HCT116 (cell line): Measurements from ENCODE around the gene PDXK. TPM values are rescaled to one million over a fixed set of nuclear protein-coding genes. Genes with fewer than 3 reads are reported as not detected.

Source experiments
- ATAC-seq: fragments of 200-7000 bp; cut with Tn5 transposase; 2 replicates; pipeline ENCODE4 v1.9.1; 2020; ENCODE audit warnings: mild to moderate bottlenecking, moderate library complexity
- BruUV-seq: library from RNA; stranded (reverse); fragments of 400-500 nt; replicated peaks from 2 replicates; lab custom pipeline; 2021; lab: Mats Ljungman, UMichigan
- CTCF ChIA-PET: fragments of 300-600 bp; sonication (Branson Sonifier 250); formaldehyde crosslinking; loops from one replicate; lab custom pipeline; 2021; ENCODE audit warnings: antibody characterized with exemption; lab: Charles Lee
- POLR2A ChIA-PET: fragments of 300-600, 350-600 bp; sonication (Branson Sonifier 250); formaldehyde crosslinking; loops from one replicate; lab custom pipeline; 2021; ENCODE audit warnings: antibody characterized with exemption; lab: Charles Lee
- RAD21 ChIA-PET, 2 experiments: fragments of 300-600 bp; sonication (Branson Sonifier 250); formaldehyde crosslinking; loops; one replicate each; lab custom pipeline; 2023; ENCODE audit warnings: low total read pairs in 2 of 2; ENCODE audit not compliant: uncharacterized antibody in 2 of 2, unreplicated experiment in 2 of 2, low non-redundant PET in 1 of 2; lab: Charles Lee
- DNase-seq: peaks from one replicate; pipeline ENCODE4 v3.0.0-alpha.2; 2010; ENCODE audit warnings: low read depth, low spot score
- H2AFZ ChIP-seq: fragments of 200-600 bp; shearing (Covaris generic), sonication (generic); 2 replicates; pipeline ENCODE4 v1.6.1; 2017; ENCODE audit warnings: low read depth, mixed run types, mixed read lengths, antibody characterized with exemption, low read length; ENCODE audit not compliant: poor library complexity, severe bottlenecking
- H3K27ac ChIP-seq: 2 replicates; pipeline ENCODE4 v1.5.1; 2012; ENCODE audit warnings: low read depth, low read length
- H3K27me3 ChIP-seq: fragments of 200-600 bp; sonication (generic); 2 replicates; pipeline ENCODE4 v1.6.1; 2016; ENCODE audit warnings: mixed run types, low read length, mixed read lengths; ENCODE audit not compliant: insufficient read depth
- H3K36me3 ChIP-seq, 2 experiments: fragments of 200-500 bp in 1 of 2; fragments of 200-600 bp in 1 of 2; sonication (Bioruptor generic) in 1 of 2; sonication (generic) in 1 of 2; 2 replicates each; pipeline versions ENCODE4 v1.5.1 to v1.6.1; 2014 to 2016; ENCODE audit warnings: low read length in 2 of 2, inconsistent platforms in 1 of 2, mixed read lengths in 1 of 2, mixed run types in 1 of 2; ENCODE audit not compliant: insufficient read depth in 2 of 2, control insufficient read depth in 1 of 2
- H3K4me1 ChIP-seq, 2 experiments: fragments of 200-600 bp in 1 of 2; sonication (generic) in 1 of 2; 2 replicates each; pipeline versions ENCODE4 v1.5.1 to v1.6.1; 2012 to 2017; ENCODE audit warnings: low read length in 2 of 2, inconsistent platforms in 1 of 2, mild to moderate bottlenecking in 1 of 2, mixed read lengths in 1 of 2, mixed run types in 1 of 2, moderate library complexity in 1 of 2; ENCODE audit not compliant: insufficient read depth in 2 of 2, control insufficient read depth in 1 of 2
- H3K4me2 ChIP-seq: fragments of 200-600 bp; sonication (generic); 2 replicates; pipeline ENCODE4 v1.6.1; 2017; ENCODE audit warnings: mixed run types, low read length, mixed read lengths
- H3K4me3 ChIP-seq, 2 experiments: fragments of 200-600 bp in 1 of 2; sonication (generic) in 1 of 2; replicated peaks in 1 of 2; 2 replicates each; pipeline ENCODE4 v1.5.1; 2011 to 2016; ENCODE audit warnings: low read length in 2 of 2, control low read depth in 1 of 2, low read depth in 1 of 2, mild to moderate bottlenecking in 1 of 2, mixed read lengths in 1 of 2, mixed run types in 1 of 2
- H3K79me2 ChIP-seq: fragments of 200-600 bp; sonication (generic); 2 replicates; pipeline ENCODE4 v1.6.1; 2017; ENCODE audit warnings: mild to moderate bottlenecking, mixed run types, low read length, moderate library complexity, mixed read lengths; ENCODE audit not compliant: insufficient read depth
- H3K9ac ChIP-seq: fragments of 200-600 bp; sonication (generic); 2 replicates; pipeline ENCODE4 v1.6.1; 2016; ENCODE audit warnings: low read length, mixed read lengths
- H3K9me2 ChIP-seq: fragments of 200-600 bp; sonication (generic), shearing (Covaris generic); 2 replicates; pipeline ENCODE4 v1.6.1; 2017; ENCODE audit warnings: mixed run types, mild to moderate bottlenecking, moderate library complexity; ENCODE audit not compliant: insufficient read depth
- H3K9me3 ChIP-seq, 2 experiments: fragments of 200-500 bp in 1 of 2; fragments of 200-600 bp in 1 of 2; sonication (Bioruptor generic) in 1 of 2; sonication (generic) in 1 of 2; 2 replicates each; pipeline ENCODE4 v1.6.1; 2014 to 2017; ENCODE audit warnings: low read length in 2 of 2, mixed read lengths in 2 of 2, inconsistent platforms in 1 of 2, low read depth in 1 of 2, mild to moderate bottlenecking in 1 of 2, mixed run types in 1 of 2, moderate library complexity in 1 of 2; ENCODE audit not compliant: control insufficient read depth in 1 of 2, insufficient read depth in 1 of 2
- H4K20me1 ChIP-seq: fragments of 200-600 bp; sonication (generic), shearing (Covaris generic); 2 replicates; pipeline ENCODE4 v1.6.1; 2017; ENCODE audit warnings: mixed run types, mild to moderate bottlenecking, moderate library complexity; ENCODE audit not compliant: insufficient read depth
- ATF3 ChIP-seq: IDR thresholded peaks from 2 replicates; pipeline ENCODE4 v1.6.1; 2012
- CTCF ChIP-seq, 3 experiments: fragments of 200-600 bp in 1 of 3; sonication (generic) in 1 of 3; IDR thresholded peaks in 2 of 3; conservative IDR thresholded peaks in 1 of 3; 2 replicates each; pipeline ENCODE4 v1.5.1; 2012 to 2017; ENCODE audit warnings: low read depth in 2 of 3, low read length in 2 of 3, antibody characterized with exemption in 1 of 3, borderline replicate concordance in 1 of 3, control low read depth in 1 of 3, mild to moderate bottlenecking in 1 of 3, mixed read lengths in 1 of 3, mixed run types in 1 of 3, moderate library complexity in 1 of 3; ENCODE audit not compliant: insufficient read depth in 1 of 3
- EGR1 ChIP-seq: IDR thresholded peaks from 2 replicates; pipeline ENCODE4 v1.6.1; 2012; ENCODE audit warnings: low read depth
- ELF1 ChIP-seq: IDR thresholded peaks from 2 replicates; pipeline ENCODE4 v1.6.1; 2012; ENCODE audit warnings: low read depth, borderline replicate concordance
- EZH2 ChIP-seq: fragments of 200-600 bp; sonication (generic); IDR thresholded peaks from 2 replicates; pipeline ENCODE4 v1.6.1; 2017; ENCODE audit warnings: antibody characterized with exemption, mixed run types
- JUND ChIP-seq: IDR thresholded peaks from 2 replicates; pipeline ENCODE4 v1.6.1; 2012
- POLR2A ChIP-seq: IDR thresholded peaks from 2 replicates; pipeline ENCODE4 v1.7.0; 2011; ENCODE audit warnings: borderline replicate concordance; ENCODE audit not compliant: insufficient read depth, insufficient read length; ENCODE audit errors: extremely low read depth
- POLR2AphosphoS5 ChIP-seq: IDR thresholded peaks from 2 replicates; pipeline ENCODE4 v1.6.1; 2011; ENCODE audit warnings: mild to moderate bottlenecking, low read depth, low read length, moderate library complexity
- RAD21 ChIP-seq: IDR thresholded peaks from 2 replicates; pipeline ENCODE4 v1.6.1; 2012; ENCODE audit warnings: low read depth, mild to moderate bottlenecking
- SIN3A ChIP-seq: IDR thresholded peaks from 2 replicates; pipeline ENCODE4 v1.6.1; 2012; ENCODE audit warnings: low read depth
- SRF ChIP-seq: IDR thresholded peaks from 2 replicates; pipeline ENCODE4 v1.6.1; 2012; ENCODE audit warnings: low read depth
- ZFX ChIP-seq: fragments of 450-650 bp; IDR thresholded peaks from 2 replicates; pipeline ENCODE4 v1.6.1; 2017
- intact Hi-C: fragments of 100-400 bp; cut with micrococcal nuclease; formaldehyde crosslinking; loops from 2 replicates; pipeline ENCODE4 v1.10.0; 2022
- total RNA-seq: library from RNA; stranded (reverse); gene quantifications from one replicate; pipeline ENCODE4 v1.2.1, GENCODE V29; 2021; ENCODE audit not compliant: unreplicated experiment
- TF ChIP-seq, protein P1 (sequence below): IDR thresholded peaks from 2 replicates; pipeline ENCODE4 v1.6.1; 2011; ENCODE audit warnings: mild to moderate bottlenecking, low read length, moderate library complexity; ENCODE audit not compliant: insufficient replicate concordance; ENCODE audit errors: extremely low read depth
- TF ChIP-seq, protein P2 (sequence below): IDR thresholded peaks from 2 replicates; pipeline ENCODE4 v1.6.1; 2012

PDXK gene
- total RNA-seq, 1 experiment from 2014 or later, result 127 TPM

DNA sequence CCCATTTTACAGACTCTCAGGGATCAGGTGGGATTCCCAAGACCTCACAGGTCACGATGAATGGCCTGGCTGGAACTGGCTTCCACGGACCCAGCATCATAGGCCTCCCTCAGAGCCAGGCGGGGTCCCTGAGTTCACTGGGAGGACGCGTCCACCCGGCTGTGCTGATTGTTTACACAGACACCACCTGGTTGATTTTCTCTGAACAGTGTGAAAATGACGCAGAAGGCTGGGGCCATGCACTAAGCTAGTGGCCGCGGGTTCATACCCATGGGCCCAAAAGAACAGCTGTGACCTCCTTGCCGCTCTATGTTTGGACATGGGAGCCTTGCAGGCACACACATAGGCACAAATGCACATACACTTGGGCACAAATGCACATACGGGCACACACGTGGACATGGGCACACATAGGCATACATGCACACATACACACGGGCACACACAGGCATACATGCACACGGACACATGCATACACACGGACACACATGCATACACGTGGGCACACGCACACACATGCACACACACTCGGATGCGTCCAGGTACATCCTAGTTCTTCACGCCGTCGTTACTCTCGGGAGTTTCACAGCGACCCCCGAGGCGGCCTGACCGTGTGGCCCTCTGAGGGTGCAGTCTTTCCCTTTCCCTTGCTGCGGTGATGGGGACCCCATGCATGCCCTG lies 34.0 kb downstream of the PDXK start (continued):
- TF ChIP-seq, protein P1, sequence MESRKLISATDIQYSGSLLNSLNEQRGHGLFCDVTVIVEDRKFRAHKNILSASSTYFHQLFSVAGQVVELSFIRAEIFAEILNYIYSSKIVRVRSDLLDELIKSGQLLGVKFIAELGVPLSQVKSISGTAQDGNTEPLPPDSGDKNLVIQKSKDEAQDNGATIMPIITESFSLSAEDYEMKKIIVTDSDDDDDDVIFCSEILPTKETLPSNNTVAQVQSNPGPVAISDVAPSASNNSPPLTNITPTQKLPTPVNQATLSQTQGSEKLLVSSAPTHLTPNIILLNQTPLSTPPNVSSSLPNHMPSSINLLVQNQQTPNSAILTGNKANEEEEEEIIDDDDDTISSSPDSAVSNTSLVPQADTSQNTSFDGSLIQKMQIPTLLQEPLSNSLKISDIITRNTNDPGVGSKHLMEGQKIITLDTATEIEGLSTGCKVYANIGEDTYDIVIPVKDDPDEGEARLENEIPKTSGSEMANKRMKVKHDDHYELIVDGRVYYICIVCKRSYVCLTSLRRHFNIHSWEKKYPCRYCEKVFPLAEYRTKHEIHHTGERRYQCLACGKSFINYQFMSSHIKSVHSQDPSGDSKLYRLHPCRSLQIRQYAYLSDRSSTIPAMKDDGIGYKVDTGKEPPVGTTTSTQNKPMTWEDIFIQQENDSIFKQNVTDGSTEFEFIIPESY, result no peak
- TF ChIP-seq ZFX (no peak), POLR2A (no peak), ATF3 (no peak), POLR2AphosphoS5 (no peak), ELF1 (no peak), RAD21 (no peak), CTCF (IDR thresholded peaks at IDR 0.05 in 2 of 3, conservative IDR thresholded peaks at IDR 0.05 in 1 of 3; ENCODE audit: borderline replicate concordance in 1 of 3, insufficient read depth in 1 of 3, low read depth in 2 of 3, low read length in 2 of 3) (no peak)

DNA sequence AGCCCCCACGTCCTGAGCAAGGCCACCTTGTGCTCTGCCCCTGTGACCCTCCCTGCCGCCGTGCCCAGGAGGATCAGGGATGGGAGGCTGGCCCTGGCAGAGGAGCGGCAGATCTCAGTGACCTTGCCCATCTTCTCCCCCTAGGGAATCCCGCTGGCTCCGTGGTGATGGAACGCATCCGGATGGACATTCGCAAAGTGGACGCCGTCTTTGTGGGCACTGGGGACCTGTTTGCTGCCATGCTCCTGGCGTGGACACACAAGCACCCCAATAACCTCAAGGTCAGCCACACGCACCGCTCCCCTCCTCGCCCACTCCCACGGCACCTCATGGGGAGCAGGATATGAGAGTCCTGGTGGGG lies 34.5 kb downstream of the PDXK start:
- POLR2A ChIA-PET, result no interaction called here
- H3K36me3 ChIP-seq, result peaks cover 20 to 68% of the 10 kb centered on the region in 2 experiments; a peak in 3 of 4 replicates
- intact Hi-C loops, result no loop called here
- no peaks in the 10 kb centered on the region for H3K27me3 ChIP-seq
- ATAC-seq (no peak), DNase-seq (no peak)
- CTCF ChIA-PET, result no interaction called here
- H3K9me3 ChIP-seq, result no peaks in the 10 kb centered on the region
- no peak overlapping the region for H3K9ac ChIP-seq
- H2AFZ ChIP-seq, result no peak overlapping the region
- no peak overlapping the region for H3K4me2 ChIP-seq
- H3K79me2 ChIP-seq, result no peaks in the 10 kb centered on the region
- H4K20me1 ChIP-seq, result no peaks in the 10 kb centered on the region
- H3K27ac ChIP-seq, result no peak overlapping the region
- no TSS peak for BruUV-seq
- H3K4me3 ChIP-seq, result no peak overlapping the region
- peaks cover 0 to 11% of the 10 kb centered on the region in 2 experiments; a peak in 2 of 4 replicates for H3K4me1 ChIP-seq
- RAD21 ChIA-PET, result no interaction called here
- H3K9me2 ChIP-seq, result no peaks in the 10 kb centered on the region
- TF ChIP-seq SIN3A (no peak), EGR1 (no peak), ATF3 (no peak), EZH2 (no peak), RAD21 (no peak), SRF (no peak), JUND (no peak), CTCF (IDR thresholded peaks at IDR 0.05 in 2 of 3, conservative IDR thresholded peaks at IDR 0.05 in 1 of 3; ENCODE audit: borderline replicate concordance in 1 of 3, insufficient read depth in 1 of 3, low read depth in 2 of 3, low read length in 2 of 3) (no peak)
- TF ChIP-seq, protein P2, sequence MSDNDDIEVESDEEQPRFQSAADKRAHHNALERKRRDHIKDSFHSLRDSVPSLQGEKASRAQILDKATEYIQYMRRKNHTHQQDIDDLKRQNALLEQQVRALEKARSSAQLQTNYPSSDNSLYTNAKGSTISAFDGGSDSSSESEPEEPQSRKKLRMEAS, result no peak
- TF ChIP-seq, protein P1, result no peak
